Neural cell (in vitro differentiated cells): Measurements from ENCODE around the gene NAP1L3.

Experiments used
- EZH2 ChIP-seq: fragments of 200-600, 300-800 bp; shearing (Covaris generic), sonication (generic); IDR thresholded peaks from 2 replicates; pipeline ENCODE4 v1.6.1; 2014; ENCODE audit warnings: antibody characterized with exemption, low read length, borderline replicate concordance, mild to moderate bottlenecking; ENCODE audit not compliant: insufficient read depth, poor library complexity, severe bottlenecking
- POLR2AphosphoS5 ChIP-seq: IDR thresholded peaks from 2 replicates; pipeline ENCODE4 v1.6.1; 2012
- TF ChIP-seq, protein P1 (sequence below): fragments of 450-650 bp; IDR thresholded peaks from 2 replicates; pipeline ENCODE4 v1.5.1; 2014; ENCODE audit warnings: antibody characterized with exemption, mild to moderate bottlenecking, moderate library complexity; ENCODE audit not compliant: poor library complexity, severe bottlenecking

GRCh38 chrX:93673056-93673868 lies at the start of gene NAP1L3:
- TF ChIP-seq POLR2AphosphoS5 (peak; percentile 88), EZH2 (no peak)
- TF ChIP-seq, protein P1, sequence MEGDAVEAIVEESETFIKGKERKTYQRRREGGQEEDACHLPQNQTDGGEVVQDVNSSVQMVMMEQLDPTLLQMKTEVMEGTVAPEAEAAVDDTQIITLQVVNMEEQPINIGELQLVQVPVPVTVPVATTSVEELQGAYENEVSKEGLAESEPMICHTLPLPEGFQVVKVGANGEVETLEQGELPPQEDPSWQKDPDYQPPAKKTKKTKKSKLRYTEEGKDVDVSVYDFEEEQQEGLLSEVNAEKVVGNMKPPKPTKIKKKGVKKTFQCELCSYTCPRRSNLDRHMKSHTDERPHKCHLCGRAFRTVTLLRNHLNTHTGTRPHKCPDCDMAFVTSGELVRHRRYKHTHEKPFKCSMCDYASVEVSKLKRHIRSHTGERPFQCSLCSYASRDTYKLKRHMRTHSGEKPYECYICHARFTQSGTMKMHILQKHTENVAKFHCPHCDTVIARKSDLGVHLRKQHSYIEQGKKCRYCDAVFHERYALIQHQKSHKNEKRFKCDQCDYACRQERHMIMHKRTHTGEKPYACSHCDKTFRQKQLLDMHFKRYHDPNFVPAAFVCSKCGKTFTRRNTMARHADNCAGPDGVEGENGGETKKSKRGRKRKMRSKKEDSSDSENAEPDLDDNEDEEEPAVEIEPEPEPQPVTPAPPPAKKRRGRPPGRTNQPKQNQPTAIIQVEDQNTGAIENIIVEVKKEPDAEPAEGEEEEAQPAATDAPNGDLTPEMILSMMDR: no peak
